Esophagus (tissue), 2 donors: ENCODE results near the gene MSI2. TPM values are rescaled to one million over a fixed set of nuclear protein-coding genes. Genes with fewer than 3 reads are reported as not detected.

Experiments
- H3K27ac ChIP-seq, 2 donors: one replicate each; pipeline ENCODE4 v1.5.1; 2013; ENCODE audit warnings: low read depth in 2 of 2, mild to moderate bottlenecking in 2 of 2, inconsistent platforms in 1 of 2, low read length in 1 of 2, moderate library complexity in 1 of 2
- H3K27me3 ChIP-seq, 2 donors: one replicate each; pipeline ENCODE4 v1.6.1; 2013; ENCODE audit warnings: low read length in 2 of 2, control low read depth in 1 of 2, mild to moderate bottlenecking in 1 of 2; ENCODE audit not compliant: insufficient read depth in 2 of 2, control insufficient read depth in 1 of 2
- H3K36me3 ChIP-seq, 2 donors: one replicate each; pipeline ENCODE4 v1.6.1; 2013; ENCODE audit warnings: low read length in 1 of 2; ENCODE audit not compliant: control insufficient read depth in 2 of 2, insufficient read depth in 2 of 2
- H3K4me1 ChIP-seq, 2 donors: one replicate each; pipeline ENCODE4 v1.6.1; 2013; ENCODE audit warnings: low read length in 1 of 2; ENCODE audit not compliant: control insufficient read depth in 2 of 2, insufficient read depth in 2 of 2
- H3K4me3 ChIP-seq, 2 donors: one replicate each; pipeline ENCODE4 v1.5.1; 2013; ENCODE audit warnings: low read length in 2 of 2, mild to moderate bottlenecking in 2 of 2, low read depth in 1 of 2, moderate library complexity in 1 of 2
- H3K9me3 ChIP-seq, 2 donors: one replicate each; pipeline ENCODE4 v1.6.1; 2013; ENCODE audit warnings: mild to moderate bottlenecking in 2 of 2, low read depth in 1 of 2, low read length in 1 of 2, moderate library complexity in 1 of 2; ENCODE audit not compliant: control insufficient read depth in 2 of 2, insufficient read depth in 1 of 2
- WGBS, 2 donors: extraction: QIAGEN DNeasy Blood & Tissue Kit; methylation state at CpG; one replicate each; pipeline ENCODE4 v1.1.7; 2013; 5-methylcytosine and 5-hydroxymethylcytosine counted together
- polyA plus RNA-seq, 2 donors: library from polyadenylated mRNA; stranded (reverse); fragments of 200-250 nt; gene quantifications; one replicate each; pipeline ENCODE4 v1.2.3, GENCODE V29; 2013
- donor health status: healthy with polysubstance abuse.
- donor health status: Bipolar disorder and iron deficiency.

The MSI2 gene
- polyA plus RNA-seq, 2 donors: 7.8 to 8.2 TPM

- 83 to 87% methylated on average over 8 of the region's 8 CpGs for WGBS, 2 donors
- Histone ChIP-seq H3K36me3 (no peaks in the 10 kb centered on the region), H3K4me1 (no peaks in the 10 kb centered on the region), H3K4me3 (no peak overlapping the region), H3K27ac (no peak overlapping the region), H3K9me3 (no peaks in the 10 kb centered on the region), H3K27me3 (no peaks in the 10 kb centered on the region)
Observed at GRCh38 chr17:57396511-57396921, 140.2 kb downstream of the MSI2 start.

GRCh38 chr17:57397402-57397801, 141.1 kb downstream of the MSI2 start:
- H3K36me3 ChIP-seq: peaks cover 0 to 2% of the 10 kb centered on the region in 2 donors
- no peak overlapping the region for H3K4me3 ChIP-seq
- no peaks in the 10 kb centered on the region for H3K9me3 ChIP-seq
- H3K27ac ChIP-seq: no peak overlapping the region
- no peaks in the 10 kb centered on the region for H3K27me3 ChIP-seq
- no peaks in the 10 kb centered on the region for H3K4me1 ChIP-seq
- WGBS, 2 donors: 93 to 97% methylated on average over 7 of the region's 7 CpGs

GRCh38 chr17:57399690-57400089, 143.4 kb downstream of the MSI2 start:
- 86 to 95% methylated on average over 7 of the region's 7 CpGs for WGBS, 2 donors

GRCh38 chr17:57400648-57401047, 144.3 kb downstream of the MSI2 start:
- 91 to 93% methylated on average over 8 of the region's 8 CpGs for WGBS, 2 donors
- Histone ChIP-seq H3K4me1 (no peaks in the 10 kb centered on the region), H3K36me3 (peaks cover 0 to 3% of the 10 kb centered on the region in 2 donors), H3K27ac (no peak overlapping the region), H3K27me3 (no peaks in the 10 kb centered on the region), H3K9me3 (no peaks in the 10 kb centered on the region), H3K4me3 (no peak overlapping the region)

More at GRCh38 chr17:57399690-57400089, 143.4 kb downstream of the MSI2 start:
- no peaks in the 10 kb centered on the region for H3K4me1 ChIP-seq
- H3K36me3 ChIP-seq: peaks cover 0 to 3% of the 10 kb centered on the region in 2 donors
- H3K27me3 ChIP-seq: no peaks in the 10 kb centered on the region
- H3K27ac ChIP-seq: no peak overlapping the region
- H3K4me3 ChIP-seq: no peak overlapping the region
- no peaks in the 10 kb centered on the region for H3K9me3 ChIP-seq

GRCh38 chr17:57401556-57402488, 145.5 kb downstream of the MSI2 start:
- no peaks in the 10 kb centered on the region for H3K27me3 ChIP-seq
- WGBS, 2 donors: 85% methylated on average over 15 of the region's 15 CpGs
- H3K36me3 ChIP-seq: peaks cover 0 to 3% of the 10 kb centered on the region in 2 donors
- no peak overlapping the region for H3K27ac ChIP-seq
- no peaks in the 10 kb centered on the region for H3K9me3 ChIP-seq
- H3K4me3 ChIP-seq: no peak overlapping the region
- no peaks in the 10 kb centered on the region for H3K4me1 ChIP-seq

- no peaks in the 10 kb centered on the region for H3K27me3 ChIP-seq
- no peak overlapping the region for H3K27ac ChIP-seq
- no peaks in the 10 kb centered on the region for H3K9me3 ChIP-seq
- H3K36me3 ChIP-seq: peaks cover 0 to 3% of the 10 kb centered on the region in 2 donors
- no peak overlapping the region for H3K4me3 ChIP-seq
- 58 to 68% methylated on average over 5 of the region's 5 CpGs for WGBS, 2 donors
- peaks cover 0 to 4% of the 10 kb centered on the region in 2 donors for H3K4me1 ChIP-seq
Observed at GRCh38 chr17:57402681-57403180, 146.4 kb downstream of the MSI2 start.

- Histone ChIP-seq H3K36me3 (peaks cover 0 to 3% of the 10 kb centered on the region in 2 donors), H3K27ac (no peak overlapping the region), H3K4me1 (peaks cover 0 to 4% of the 10 kb centered on the region in 2 donors), H3K27me3 (no peaks in the 10 kb centered on the region), H3K9me3 (no peaks in the 10 kb centered on the region), H3K4me3 (no peak overlapping the region)
- WGBS, 2 donors: 54 to 70% methylated on average over 2 of the region's 2 CpGs
Observed at GRCh38 chr17:57403236-57403635, 146.9 kb downstream of the MSI2 start.

- Histone ChIP-seq H3K4me1 (peaks cover 0 to 4% of the 10 kb centered on the region in 2 donors), H3K9me3 (no peaks in the 10 kb centered on the region), H3K27ac (no peak overlapping the region), H3K36me3 (peaks cover 0 to 3% of the 10 kb centered on the region in 2 donors), H3K27me3 (no peaks in the 10 kb centered on the region), H3K4me3 (no peak overlapping the region)
- WGBS, 2 donors: 91 to 95% methylated on average over 4 of the region's 4 CpGs
Observed at GRCh38 chr17:57404073-57404472, 147.8 kb downstream of the MSI2 start.

GRCh38 chr17:57404795-57405490, 148.6 kb downstream of the MSI2 start:
- H3K27me3 ChIP-seq: no peaks in the 10 kb centered on the region
- H3K4me1 ChIP-seq: peaks cover 0 to 4% of the 10 kb centered on the region in 2 donors
- H3K9me3 ChIP-seq: no peaks in the 10 kb centered on the region
- no peak overlapping the region for H3K4me3 ChIP-seq
- H3K27ac ChIP-seq: no peak overlapping the region
- WGBS, 2 donors: 95 to 96% methylated on average over 6 of the region's 6 CpGs
- peaks cover 0 to 3% of the 10 kb centered on the region in 2 donors for H3K36me3 ChIP-seq
